GM19463 (cell line): ENCODE data around the gene NPFF.
"Not testable (repeated sequence)": the region's sequence is repeated elsewhere in the genome, so short reads cannot be mapped to it uniquely, and the experiment has no call there.

ENCODE experiments used
- ATAC-seq: cut with Tn5 transposase; IDR thresholded peaks from one replicate; pipeline ENCODE4 v1.9.1; 2021; ENCODE audit warnings: mild to moderate bottlenecking, moderate library complexity; ENCODE audit not compliant: unreplicated experiment

NPFF gene

DNA sequence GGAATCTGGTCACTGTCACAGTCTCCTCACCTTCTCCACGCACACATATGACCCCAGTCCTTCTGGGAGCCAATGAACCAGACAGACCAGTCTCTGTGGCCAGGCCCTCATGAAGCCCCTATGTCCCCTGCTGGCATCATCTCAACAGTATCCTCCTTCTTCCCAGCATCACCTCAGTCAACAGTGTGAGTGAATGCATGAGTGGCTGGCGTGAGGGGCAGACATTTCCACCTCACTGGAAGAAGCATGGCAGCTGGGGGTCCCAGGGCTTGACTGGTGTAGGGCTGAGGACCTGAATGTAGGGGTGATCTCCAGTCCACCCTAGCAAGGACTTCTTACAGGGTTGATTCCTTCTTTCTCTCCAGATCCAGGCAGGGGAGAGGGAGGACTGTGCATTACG, 9.8 kb downstream of the NPFF start:
- ATAC-seq = no peak

DNA sequence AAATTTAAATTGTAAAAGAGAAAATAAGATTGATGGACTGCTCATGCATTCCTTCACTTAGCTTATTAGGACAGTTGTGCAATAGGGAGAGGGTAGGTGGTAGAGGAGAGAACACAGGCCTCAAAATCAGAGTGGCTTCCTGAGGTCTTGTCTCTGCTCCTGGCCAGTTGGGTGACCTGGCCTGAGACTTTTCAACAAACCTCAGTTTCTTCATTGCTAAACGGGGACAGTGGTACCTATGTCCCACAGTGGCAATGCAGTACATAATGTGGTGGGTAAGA, 10.6 kb downstream of the NPFF start:
- ATAC-seq = no peak

DNA sequence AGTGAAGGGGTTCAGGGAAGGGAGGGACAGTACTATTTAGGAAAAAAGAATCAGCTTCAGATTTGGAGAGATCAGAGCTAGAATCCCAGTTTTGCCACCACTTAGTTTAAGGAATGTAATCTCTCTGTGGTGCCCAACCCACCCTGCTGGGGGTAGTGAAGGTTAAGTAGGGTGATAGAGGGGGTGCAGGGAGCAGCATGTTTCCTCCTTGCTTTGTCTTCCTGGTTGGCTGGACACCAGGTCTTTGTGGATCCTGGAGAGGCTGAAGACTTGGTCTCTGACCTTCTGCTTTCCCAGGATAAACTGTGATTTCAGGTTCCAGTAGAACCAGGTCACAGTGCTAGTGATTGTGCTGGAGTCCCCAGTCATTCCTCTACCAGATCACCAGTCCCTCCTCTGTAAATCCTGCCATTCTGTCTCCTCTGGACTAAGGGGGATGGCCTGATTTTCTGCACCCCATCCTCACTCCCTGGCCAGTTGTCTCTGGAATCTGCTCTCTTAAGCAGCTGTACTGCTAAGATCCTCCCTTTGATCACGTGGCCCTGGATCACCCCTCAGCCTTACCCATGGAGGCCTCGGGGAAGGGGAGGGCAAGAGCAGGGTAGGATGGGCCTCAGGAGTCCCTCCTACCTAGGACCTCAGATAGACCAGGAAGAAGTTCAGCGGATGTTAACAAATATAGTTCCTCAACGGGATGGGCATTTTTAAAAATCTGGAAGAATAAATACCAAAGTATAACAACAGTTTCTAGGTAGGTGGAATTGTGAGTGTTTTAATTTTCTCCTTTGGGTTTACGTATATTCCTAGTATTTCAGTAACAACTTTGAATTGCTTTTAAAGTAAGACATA, 11.2 kb downstream of the NPFF start:
- ATAC-seq = no peak

DNA sequence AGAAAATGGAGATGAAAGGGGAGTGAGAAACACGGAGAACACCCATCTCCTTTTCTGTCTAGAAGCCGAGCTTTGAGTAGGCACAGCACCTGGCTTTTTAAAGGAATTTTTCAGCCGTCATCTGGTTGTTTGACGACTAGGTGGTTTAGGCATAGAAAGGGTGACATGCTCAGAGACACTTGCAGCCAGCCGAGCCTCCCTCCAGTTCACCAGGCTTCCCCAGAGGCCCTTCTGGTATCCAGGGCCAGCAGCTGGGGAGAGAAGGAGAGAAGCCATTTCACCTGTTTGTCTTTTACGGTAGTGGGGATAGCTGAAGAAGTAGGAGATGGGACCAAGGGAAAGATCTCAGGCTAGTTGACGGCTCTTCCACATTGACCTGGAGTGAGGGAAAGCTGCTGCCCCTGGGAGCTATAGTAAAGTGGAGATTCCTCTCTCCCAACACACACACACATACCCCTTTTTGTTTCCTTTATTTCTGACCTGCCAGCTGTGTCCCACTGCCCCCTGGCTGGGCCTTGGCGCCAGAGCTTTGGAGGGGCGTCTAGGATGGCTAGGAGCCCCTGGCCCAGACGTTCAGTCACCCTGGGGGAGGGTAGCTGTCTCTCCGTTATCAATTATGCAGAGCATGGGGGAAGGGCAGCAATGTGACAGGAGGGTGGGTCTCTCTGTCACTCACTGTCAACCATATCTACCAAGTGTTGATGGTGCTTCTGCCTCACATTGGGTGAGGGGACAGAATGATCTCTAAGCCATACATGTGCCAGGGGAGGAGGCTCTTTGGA, 13.5 kb downstream of the NPFF start:
- no peak for ATAC-seq

DNA sequence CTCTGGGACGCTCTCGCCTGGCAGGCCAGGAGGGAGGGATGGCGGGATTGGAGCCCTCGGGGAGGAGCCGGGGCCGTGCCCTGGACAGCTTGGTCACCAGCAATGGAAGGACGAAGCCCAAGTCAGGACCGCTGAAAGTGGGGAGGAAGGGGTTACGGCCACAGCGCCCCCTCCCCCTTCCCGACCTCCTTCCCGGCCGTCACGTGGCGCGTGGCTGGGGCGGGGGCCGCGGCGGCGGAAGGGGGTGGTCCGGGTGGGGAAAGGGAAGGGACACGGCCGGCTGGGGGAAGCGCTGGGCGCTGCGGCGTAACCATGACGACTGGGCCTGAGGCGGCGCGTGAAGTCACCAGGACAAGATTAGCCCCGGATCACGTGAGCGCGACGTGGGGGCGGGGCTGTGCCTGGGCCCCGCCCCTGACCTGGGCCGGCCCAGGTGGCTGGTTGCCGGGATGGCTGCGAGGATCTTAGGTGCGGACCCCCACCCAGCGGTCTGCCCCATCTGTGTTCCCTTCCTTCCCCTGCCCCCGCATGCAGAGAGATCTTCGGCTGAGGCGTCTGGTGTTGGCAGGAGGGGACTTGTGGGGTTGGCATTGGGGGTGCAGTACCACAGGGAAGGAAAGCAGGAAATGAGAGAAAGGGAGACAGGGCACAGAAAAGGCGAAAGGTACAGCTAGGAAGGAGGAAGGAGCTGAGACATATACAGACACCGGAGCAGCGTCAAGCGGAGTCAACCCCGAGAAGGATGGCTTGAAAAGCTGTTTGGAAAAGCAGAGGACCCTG, 14.3 kb downstream of the NPFF start:
- peak; percentile 98 for ATAC-seq

DNA sequence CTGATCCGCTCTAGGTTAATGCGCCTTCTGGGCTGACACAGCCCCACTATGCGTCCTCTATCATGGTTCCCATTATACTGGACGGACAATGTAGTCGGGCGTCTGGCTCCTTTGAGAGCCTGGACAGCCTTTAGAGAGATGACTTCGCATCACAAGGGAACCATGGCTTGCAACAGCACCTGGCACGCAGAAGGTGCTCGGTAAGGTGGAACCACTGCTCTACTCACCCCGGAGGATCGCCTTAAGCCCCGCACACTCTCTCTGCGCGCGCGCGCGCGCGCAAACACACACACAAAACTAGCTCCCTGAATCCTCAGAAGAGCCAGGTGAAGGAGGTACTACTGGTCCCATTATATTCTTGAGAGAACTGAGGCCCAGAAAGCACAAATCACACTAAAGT, 15.1 kb downstream of the NPFF start:
- no peak for ATAC-seq

DNA sequence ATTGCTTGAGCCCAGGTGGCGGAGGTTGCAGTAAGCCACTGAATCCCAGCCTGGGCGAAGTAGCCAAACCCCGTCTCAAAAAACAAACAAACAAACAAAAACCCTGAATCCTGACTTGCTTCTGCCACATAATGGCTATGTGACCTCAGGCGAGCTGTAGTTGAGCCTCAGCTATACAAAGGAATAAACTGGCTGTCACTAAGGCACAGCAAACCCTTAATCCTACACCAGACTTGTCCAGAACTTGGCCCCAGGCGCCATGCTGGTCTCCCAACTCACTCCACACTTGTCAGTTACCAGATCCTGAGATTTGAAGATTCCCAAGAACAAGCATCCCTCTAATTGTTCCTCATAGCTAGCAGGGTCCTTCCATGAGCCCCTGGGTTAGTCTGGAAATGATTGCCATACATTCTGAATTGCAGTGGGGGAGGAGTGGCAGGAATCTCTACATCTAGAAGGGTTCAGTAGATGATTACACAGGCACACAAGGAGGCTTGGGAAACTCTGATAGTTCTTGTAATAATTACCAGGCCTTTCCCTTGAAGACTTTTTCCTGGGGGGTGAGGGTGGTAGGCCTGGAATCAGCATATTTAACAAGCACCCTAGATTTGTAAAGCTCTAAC, 17.9 kb downstream of the NPFF start:
- ATAC-seq = no peak

DNA sequence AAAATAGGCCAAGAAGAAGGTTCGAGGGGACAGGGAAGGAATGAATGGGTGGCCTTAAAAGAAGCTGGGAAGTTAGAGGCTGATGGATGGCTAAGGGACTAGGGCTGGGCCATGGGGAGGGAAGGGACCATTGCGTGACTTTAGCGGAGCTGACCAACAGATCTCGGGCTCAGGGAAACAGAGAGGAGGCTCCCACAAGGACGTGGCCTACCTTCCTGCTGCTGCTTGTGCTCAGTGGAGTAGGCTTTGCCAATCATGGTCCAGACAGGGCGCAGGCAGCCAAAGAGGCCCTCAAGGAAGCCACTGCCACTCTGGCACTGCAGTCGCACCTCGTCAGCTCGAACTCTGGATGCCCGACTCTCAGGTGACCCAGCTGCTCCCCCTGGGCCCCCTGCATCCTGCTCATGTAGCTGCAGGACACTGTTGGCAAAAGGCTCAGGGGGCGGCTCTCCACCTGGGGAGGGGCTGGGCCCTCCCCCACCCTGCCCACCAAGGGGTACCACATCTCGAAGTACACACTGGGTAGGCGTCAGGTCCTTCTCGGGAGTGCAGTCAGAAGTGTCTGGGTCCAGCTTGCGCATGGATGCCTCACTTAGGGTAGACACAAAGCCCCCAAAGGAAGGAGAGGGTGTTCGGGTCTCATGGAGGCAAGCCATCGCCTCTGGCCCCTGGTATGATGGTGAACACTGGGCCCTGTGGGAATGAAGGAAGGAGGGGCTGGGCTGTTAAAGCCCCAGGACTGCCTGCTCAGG, 20.4 kb downstream of the NPFF start:
- ATAC-seq = no peak

DNA sequence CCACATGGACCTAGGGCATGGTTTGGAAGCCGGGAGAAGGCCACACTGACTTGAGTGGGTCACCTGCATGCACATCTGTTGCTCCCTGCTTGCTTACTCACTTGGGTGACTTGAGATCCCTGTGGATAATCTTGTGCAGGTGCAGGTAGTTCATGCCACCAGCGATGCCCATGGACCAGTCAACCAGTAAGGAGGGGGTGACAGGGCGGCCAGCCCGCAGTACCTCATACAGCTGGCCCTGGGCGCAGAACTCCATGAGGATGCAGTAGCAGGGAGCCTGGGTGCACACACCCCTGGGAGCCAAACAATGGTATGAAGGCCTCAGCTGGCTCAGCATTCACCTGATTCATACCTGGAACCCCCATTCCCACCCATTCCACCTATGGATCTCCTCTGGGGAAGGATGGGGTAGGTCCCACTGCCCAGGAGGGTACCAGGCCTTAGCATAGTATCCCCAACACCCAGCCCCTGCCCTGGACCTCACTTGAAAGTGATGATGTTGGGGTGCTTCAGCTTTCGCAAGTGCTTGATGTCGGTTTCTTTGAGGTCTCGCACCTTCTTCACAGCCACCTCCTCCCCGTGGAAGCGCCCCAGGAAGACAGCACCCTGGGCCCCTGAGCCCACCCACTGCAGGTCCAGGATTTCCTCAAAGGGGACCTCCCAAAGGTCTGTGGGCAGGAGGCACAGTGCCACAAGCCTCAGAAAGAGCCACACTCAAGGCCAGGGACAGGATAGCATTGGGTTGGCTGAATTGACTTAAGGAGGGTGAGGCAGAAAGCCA, 21.1 kb downstream of the NPFF start:
- ATAC-seq = no peak

DNA sequence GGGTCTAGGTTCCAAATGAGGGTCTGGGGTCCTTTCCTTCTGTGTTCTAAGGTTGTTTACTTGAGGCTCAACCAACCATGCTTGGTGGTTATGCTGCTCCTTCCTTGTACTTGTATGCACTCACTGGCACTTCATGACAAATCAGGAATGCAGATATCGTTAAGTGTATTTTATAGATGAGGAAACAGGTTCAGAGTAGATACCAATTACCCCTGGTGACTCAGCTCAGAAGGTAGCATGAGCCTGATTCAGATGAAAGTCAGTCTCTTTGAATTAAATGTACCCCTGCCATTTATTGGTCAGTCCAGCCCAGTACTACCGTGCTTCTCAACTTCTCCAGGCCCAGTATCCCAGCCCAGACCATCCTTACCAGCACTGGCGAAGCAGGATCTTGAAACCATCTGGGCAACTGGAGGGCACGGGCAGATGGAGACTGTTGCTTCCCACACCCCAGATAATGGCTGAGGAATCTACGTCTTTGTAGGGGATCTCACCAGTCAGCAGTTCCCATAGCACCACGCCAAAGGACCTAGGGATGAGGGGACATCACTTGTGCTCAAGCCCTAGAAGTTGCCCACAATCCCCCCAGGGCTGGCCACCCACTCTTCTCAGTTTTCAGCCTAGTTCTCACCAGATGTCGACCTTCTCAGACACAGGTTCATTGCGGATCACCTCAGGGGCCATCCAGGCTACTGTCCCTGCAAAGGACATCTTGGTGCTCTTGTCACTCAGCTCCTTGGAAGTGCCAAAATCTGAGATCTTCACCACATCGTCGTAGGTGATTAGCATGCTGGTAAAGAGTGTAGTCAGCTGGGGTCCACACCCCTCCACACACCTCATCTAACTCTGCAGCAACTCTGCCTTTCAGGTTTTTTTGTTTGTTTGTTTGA, 22.4 kb downstream of the NPFF start:
- ATAC-seq = no peak

DNA sequence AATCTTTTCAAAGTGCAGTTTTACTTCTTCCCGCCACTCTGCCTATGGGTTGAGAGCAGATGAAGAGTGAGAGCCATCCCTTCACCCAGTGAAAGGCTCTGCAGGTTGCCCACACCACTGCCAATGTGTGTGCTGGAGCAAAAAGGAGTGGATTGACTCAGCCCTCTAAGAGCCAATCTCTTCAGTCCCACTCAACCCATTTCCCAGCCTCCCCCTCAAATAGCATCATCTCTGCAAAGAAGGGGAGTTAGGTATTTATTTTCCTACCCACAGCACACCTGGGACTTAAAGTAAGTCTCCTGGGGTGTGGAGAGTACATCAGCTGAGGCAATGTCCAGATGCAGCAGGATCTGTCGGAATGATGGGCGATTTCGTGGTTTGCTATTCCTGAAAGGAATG, 23.3 kb downstream of the NPFF start:
- ATAC-seq = no peak

DNA sequence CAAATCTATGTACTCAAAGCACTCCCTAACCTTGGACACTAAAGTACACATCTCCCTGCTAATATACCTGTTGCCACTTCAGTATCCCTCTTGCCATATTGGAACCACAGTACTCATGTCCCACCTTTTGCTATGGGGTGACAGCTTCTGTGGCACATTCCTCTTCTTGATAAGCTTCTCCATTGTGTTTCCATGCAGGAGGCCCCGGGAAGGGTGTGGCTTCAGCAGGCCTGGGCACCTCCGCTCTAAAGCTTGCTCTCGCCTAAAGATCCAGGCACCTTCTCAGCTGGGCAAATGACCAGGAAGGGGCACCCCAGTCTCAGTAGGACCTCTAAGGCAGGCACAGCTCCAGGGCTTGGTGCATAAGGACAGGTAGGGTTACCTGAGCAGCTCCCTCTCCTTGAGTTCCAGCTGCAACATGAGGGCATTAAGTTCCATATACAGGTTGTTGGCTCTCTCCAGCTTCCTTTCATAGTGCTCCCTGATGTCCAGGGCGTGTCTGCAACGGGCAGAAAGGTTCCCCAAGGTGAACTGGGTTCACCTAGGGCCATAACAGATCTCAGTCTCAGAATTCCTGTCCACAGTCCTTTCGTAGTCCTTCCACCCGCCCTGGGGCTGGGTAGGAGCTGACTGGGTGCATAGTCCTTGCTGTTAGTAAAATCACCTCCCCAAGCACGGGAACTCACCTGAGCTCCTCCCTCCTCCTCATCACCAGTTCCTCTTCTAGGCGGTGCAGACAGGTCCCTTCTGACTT, 23.9 kb downstream of the NPFF start:
- ATAC-seq = no peak

DNA sequence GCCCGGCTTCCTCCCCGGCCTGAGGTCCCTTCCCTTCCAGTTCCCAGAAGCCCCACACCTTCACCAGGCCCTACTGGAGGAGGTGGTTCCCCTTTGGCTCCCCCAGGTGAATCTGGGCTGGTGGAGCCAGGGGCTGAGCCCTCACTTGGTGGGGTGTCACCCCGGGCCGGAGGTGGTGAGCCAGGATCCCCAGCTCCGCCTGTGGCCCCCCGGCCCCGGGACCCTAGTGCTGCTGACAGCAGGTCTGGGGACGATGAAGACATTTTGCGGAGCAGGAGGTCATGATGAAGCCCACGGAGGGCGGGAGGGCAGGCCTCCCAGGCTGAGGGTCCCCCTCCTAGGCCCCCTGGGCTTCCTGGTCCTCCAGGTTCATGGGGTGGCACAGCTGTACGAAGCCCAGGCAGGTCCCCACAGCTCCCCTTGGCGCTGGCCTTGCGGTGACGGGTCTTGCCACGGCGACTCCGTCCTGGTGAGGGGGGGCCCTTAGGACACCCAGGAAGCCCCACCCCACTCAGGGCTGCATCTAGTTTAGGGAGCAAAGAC, 24.6 kb downstream of the NPFF start:
- ATAC-seq = no peak

DNA sequence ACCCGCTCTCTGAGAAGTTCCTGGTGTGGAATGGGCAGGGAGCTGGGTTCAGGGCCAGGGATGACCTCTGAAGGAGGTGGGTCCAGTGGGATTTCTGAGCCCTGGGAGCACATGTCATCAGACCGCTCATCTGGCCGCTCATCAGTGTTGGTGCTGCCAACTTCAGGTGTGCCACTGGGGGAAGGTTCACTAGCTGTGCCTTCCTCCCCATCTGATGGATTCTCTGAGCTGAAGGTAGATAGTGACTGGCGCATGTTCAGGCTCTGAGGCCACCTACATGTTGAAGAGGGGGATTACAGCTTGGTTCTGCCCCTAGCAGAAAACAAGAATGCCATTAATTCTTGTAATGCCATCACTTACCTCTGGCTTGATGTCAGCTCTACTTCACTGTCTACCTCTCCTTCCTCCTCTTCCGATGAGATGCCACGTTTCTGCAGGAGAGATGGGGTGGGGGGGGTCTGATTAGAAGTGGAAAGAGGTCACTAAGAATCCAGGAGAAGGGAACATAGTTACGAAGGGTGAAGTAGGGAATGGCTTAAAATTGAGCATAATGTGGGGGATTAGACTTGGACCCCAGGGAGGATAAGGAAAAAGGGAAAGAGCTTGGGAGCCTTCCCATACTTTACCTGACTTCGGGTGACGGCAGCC, 25.2 kb downstream of the NPFF start:
- no peak for ATAC-seq

DNA sequence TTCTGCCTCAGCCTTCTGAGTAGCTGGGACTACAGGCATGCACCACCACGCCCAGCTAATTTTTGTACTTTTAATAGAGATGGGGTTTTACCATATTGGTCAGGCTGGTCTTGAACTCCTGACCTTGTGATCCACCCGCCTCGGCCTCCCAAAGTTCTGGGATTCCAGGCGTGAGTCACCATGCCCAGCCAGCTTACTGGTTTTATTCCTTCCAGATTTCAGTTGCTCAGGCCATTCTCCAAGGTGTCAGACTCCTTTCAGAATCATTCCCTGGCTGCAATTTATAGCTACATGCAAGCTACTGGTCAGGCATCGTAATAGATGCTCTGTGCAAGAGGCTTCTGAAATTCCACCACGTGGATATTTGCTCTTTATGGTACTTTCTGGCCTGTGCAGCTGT, 25.8 kb downstream of the NPFF start:
- ATAC-seq = not testable (repeated sequence)

DNA sequence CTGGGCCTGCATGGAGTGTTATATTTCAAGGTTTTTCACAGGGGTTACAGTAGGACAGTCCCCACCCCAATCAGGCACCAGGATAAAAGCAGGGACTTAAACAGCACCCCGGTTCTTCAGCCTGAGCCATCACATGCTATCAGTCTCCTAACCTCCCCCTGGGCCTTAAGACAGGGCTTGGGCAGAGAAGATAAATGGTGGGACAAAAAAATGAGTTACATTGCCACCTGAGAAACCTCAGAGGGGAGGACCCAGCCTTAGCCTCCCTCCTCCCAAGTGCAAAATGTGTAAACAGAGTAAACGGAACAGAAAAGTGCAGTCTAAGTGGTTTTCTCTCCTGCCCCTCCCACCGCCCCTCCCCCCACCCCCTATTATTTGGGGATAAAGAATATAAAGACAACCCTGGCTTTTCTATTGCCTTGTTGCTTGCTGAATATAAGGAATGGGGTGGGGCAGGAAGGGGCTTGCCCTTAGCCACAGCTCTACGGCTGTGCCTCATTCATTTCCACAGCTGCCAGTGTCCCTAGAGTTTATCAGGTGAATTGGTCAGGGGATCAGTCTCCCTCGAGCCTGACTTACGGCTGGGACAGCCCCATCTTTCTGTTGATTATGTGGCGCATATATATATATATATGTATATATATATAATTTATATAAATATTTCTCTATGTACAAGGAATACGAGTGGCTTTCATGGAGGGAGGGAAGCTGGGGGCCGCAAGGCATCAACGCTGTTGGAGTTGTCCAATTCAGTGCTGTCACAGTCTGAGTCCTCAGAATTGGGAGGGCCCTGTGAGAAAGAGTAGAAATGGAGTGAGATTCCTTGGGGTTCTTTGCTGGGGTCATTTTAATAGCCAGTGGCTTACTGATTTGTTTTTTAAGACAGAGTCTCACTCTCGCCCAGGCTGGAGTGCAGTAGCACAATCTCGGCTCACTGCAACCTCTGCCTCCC, 26.5 kb downstream of the NPFF start:
- no peak for ATAC-seq
